GM19193 (cell line): ENCODE results near the gene CCSER1.

Experiments used
- POLR2A ChIP-seq: IDR thresholded peaks from 4 replicates; pipeline ENCODE4 v1.6.1; 2011; ENCODE audit not compliant: insufficient read depth, insufficient read length; ENCODE audit errors: extremely low read depth

The CCSER1 gene

DNA sequence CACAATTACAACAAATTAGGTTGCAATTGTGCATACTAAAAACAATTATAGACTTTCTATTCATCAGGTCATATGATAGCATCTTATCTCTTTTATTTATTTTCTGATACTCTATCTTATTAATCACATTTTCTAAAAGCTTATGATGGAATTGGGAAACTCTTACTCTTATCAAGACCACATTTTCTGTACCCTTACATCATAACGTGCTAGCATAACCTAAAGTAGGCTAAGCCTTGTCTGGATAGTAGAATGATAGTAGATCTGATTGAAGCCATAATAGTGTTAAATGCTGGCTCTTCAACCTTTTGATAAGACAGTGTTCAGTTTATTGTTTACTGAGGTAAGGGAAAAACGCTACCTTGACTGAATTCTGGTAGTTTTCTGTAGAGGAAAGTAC lies 294.0 kb downstream of the CCSER1 start:
- TF ChIP-seq POLR2A, result no peak

DNA sequence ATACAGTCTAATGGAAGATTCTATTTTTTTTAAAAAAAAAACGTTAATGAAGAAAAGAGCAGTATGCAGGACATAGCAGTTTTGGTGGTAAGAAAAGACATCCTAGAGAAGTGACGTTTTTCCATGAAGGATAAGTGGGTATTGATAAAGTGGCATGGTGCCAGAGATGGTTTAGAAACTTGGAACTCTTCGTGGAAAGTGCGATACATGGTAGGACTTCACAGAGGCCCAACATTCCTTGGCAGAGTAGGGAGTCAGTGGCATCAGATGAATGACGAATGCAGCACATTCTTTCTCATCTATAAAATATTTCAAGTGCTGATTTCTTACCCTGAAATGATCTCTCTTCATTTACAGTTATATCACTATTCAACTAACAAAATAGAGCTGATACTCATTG lies 298.7 kb downstream of the CCSER1 start:
- TF ChIP-seq POLR2A, result no peak

DNA sequence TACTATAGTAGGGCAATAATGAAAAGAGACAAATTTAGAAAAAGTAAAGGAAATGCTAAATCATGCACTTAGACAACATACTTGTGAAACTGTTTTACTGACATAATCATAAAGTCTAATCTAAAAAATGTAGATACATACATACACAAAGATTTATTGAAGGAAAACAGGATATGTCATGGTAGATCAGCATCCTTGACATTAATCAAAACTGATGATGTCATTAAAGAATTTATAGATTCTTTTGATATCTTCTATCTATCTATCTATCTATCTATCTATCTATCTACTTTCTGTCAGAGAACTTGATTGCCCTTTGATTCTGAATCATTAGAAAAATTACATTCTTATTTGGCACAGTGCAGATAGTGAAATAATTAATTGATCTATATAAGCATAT lies 311.3 kb downstream of the CCSER1 start:
- TF ChIP-seq POLR2A, result no peak

DNA sequence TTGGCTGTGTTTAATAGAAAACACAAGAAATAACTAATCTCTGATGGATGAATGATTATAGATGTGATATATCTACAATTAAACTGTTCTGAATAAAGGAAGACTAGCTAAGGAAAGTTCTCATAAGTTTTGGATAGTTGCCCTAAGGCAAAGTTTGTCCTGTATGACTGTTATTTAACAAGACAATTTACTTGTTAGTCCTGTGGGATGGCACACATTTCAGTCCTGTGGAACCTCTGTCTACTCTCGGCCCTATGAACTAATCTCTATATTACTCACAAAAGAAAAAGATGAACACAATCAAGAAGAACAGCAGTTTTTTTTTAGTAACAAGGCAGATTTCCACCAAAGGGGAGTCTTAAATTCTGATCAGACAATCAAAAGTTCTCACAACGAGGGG lies 314.6 kb downstream of the CCSER1 start:
- no peak for TF ChIP-seq POLR2A

DNA sequence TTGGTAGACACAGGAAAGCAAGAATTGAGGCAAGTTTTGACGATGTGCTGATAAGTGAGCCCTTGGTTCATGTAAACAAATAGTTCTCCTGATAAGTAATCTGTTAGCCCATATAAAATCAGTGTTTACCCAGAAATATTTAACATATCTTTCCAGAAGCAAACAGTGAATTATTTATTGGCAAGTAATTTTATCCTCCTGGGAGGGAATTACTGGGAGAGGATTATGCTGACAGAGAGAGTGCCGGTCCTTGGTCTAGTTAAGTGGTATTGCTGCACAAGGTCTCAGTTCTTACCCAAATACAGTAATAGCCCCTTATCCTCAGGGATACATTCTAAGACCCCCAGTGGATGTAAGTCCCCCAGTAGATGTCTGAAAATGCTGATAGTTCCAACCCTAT lies 315.4 kb downstream of the CCSER1 start:
- TF ChIP-seq POLR2A, result no peak

DNA sequence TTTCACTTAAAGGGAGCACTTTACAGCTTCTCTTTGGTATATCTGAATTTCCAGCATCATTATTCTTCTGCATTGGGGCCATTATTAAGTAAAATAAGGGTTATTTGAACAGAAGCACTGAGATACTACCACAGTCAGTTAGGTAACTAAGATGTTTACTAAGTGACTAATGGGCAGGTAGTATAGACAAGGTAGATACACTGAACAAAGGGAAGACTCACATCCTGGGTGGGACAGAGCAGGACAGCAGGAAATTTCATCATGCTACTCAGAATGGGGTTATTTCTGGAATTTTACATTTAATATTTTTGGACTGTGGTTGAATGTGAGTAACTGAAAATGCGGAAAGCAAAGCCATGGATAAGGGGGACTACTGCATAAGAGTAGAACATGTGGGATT lies 316.0 kb downstream of the CCSER1 start:
- TF ChIP-seq POLR2A, result no peak

DNA sequence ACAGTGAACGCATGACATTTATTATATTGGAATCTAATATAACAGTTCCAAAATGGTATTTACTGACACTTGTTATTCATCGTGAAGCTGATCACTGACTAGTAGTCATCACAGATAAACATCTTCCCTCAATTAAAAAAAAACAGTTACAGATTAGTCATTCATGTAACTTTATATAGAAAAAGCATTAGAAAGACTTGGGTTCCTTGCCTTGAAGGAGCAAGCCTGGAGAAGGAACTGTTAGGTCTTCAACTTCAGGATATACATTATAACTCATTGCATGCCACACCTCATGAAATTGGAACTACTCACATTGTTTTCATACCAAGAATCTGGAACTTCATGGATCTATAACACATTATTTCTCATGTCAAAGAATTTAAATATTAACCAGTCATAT lies 317.7 kb downstream of the CCSER1 start:
- no peak for TF ChIP-seq POLR2A

DNA sequence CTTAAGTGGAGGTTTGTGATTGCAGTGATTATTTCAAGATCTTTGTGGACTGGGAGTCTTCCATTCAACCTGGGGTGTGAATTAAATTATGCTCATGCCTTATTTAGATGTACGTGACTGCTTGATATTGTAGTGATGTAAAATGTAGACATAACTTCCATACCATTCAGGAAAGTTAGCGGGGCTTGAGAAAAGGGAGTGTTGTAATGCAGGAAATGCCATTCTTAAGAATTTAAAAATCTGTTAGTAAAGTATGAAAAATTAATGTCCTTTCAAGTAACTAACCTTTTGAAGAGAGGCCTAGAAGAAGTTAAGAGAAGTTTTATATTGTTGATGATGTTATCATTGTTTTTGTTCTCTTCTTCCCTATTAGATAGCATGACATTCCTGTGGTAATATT lies 318.2 kb downstream of the CCSER1 start:
- TF ChIP-seq POLR2A, result no peak

DNA sequence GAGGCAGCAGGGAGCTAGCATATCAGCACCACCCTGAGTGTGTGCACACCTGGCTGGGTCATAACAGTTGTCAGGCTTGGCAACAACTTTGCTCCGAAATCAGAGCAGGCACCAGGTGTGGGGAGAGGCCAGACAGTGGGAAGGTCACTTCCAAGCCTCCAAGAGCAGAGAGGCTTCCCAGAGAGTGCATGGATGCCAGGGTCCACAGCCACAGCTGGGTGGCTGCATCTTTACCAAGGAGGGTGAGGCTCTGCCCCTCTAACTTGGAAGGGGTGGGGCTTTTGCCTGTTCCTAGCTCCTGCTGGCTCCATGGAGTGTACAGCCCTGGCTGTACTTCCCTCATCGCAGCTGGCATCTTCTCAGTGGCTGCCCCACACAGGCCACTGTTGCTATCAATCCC lies 322.4 kb downstream of the CCSER1 start:
- TF ChIP-seq POLR2A, result no peak

DNA sequence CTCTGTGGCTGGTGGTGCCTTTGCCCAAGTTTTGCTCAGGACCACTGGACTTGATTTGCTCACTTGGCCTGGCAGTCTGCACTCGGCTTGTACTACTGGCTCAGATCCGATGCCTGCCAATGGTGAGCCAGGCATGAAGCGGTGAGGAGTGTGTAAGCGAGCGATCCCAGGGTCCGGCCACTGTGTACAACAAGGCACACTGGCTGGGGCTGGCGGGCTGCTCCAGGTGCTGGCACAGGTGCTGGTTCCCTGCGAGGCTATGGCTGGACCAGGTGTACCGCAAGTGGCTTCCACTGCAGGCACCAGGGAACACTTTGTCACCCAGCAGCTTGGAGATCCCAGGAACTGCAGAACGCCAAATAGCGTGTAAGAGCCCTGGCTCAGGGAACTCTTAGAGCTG lies 329.7 kb downstream of the CCSER1 start:
- TF ChIP-seq POLR2A, result no peak

DNA sequence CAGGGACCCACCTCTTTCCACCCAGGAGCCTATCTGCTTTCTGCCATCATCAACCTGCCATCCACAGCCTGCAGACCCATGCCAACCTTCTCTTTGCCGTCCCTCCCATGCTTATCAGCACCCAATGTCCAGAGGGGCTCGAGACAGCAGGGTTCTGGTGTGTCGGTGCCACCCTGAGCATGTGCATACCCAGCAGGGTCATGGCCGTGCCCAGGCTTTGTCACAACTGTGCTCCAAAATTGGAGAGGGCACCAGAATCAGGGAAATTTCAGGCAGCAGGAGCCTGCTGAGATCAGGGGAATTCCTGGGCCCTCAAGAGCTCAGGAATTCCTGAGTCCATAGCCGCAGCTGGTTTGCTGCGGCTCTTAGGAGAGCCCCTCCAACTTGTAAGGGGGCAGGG lies 330.6 kb downstream of the CCSER1 start:
- no peak for TF ChIP-seq POLR2A

DNA sequence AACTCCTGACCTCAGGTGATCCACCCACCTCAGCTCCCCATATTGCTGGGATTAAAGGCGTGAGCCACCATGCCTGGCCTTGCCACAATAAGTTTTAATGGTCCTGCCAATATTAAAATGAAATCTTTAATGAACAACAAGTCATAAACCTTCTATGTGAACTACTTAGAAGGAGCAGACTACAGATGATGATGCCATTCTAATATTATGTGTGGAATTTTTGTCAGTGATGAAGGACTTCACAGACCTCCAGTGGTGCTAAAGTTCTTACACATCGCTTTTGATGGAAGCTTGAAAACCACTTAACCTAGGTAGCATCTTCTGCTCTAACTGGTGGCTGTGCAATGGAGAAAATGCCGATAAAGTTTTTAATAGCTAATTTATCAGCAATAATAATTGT lies 331.4 kb downstream of the CCSER1 start:
- TF ChIP-seq POLR2A, result no peak

DNA sequence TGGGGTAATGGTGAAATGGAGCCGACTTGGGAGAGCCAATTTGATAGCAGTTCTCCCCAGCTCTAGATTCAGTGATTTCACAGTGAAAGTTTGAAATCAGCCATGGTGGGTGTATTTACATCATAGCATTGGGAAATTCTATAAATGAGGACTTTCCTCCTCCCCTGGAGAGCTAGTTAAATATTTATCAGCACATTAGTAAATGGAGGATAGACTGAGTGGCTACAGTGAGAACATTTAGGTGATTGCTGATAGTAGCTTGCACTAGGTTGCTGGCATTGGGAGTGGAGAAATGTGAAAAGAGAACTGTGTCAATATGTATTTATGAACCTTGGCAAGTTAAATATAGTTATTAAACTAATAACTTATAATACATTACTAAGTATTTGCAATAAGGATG lies 347.3 kb downstream of the CCSER1 start:
- TF ChIP-seq POLR2A, result no peak

DNA sequence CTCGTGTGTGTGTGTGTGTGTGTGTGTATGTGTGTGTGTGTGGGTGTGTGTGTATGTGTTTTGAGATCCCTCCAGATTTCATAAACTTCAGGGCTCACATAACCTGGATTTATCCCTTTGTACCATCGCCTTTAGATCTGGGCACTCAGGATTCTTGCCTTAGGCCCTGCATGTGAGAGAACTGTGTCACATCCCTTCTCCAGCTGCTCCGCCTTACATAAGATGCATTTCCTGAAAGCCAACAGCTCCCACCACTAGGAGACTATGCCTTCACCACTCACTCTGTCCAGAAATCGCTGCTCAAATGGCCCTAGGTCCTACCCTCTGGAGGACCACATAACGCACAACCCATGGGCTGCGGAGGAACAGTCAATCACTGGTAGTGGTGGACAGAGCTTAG lies 348.8 kb downstream of the CCSER1 start:
- TF ChIP-seq POLR2A, result no peak

DNA sequence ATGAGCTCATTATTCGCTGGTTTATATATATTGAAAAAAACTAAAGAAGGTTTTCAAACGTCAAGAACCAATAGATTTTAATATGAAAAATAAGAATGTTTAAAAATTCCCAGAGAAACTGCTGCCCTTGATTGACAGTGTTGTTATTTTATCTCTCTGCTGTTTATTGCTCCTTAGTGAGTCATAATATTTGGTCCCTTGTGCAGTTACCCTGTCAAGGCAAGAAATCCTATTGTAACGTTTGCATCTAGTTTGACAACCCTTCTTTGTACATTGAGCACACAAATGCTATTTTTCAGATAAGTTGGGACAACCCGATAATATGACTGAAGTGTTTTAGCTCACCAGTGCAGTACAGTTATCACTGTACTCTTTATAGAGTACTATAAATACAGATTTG lies 349.4 kb downstream of the CCSER1 start:
- no peak for TF ChIP-seq POLR2A

DNA sequence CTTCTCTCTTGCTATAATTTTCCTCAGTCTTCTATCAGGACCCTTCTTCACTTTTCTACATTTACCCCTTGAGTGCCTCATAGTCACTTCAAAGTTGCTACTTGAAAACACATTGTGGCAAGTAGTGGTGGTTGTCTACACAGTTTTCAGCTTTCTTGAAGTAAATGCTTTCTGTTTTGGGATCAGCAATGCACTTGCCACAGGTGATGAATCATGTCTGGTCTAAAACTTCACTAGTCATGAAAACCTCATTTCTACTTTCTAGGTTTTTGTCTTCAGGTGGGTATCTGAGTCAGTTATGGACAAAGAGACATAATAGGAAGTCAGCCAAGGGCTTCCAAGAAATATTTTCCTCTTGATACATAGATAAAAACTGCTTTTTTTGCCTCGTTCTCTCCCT lies 359.2 kb downstream of the CCSER1 start:
- TF ChIP-seq POLR2A, result no peak

DNA sequence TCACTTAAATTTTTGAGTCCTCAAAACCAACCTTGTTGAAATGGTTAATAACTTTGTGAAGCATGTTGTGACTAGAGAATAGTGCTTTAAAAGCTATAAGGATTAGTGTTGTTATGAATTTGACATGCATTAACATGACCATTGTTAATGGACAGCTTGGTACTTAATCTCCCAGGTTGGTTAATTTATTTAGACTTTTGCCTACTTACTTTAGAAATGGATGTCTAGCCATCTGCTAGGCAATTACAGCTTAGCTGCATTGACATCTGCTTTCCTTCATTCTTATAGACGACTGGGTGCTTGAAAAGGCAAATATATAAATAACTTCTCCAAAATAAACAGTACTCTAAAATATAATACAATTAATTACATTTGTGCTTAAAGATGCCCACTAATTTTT lies 368.0 kb downstream of the CCSER1 start:
- TF ChIP-seq POLR2A, result no peak

DNA sequence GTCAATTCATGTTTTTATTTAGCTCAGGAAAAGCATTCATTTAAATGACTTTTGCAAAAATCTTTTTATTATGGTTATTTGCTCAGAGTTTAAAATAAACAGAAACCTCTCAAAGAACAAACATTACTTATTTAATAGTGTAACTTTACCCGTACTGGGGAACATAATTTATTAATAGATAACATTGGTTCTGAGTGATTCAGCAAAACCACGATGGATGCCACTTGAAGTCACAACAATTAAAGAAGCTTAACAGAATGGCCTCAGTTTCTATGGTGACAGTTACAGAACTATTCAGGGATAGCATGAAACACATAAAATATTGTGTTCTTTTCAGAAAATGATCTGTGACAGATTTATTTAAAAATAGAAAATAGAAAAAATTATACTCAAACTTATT lies 368.7 kb downstream of the CCSER1 start:
- TF ChIP-seq POLR2A, result no peak

DNA sequence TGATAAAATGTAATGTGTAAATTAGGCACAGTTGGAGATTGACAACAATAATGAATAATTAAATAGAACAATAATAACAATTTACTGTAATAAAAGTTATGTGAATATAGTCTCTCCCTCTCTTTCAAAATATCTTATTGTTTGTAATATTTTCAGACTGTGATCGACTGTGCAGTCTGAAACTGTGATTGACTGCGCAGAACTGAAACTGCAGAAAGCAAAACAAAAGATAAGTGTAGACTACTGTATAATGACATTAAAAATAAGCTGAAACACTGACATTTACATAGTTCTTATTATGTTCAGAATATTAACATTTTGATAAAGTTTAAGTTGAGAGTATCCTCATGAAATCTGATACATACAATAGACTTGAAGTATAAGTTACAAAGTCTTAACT lies 371.0 kb downstream of the CCSER1 start:
- TF ChIP-seq POLR2A, result no peak

DNA sequence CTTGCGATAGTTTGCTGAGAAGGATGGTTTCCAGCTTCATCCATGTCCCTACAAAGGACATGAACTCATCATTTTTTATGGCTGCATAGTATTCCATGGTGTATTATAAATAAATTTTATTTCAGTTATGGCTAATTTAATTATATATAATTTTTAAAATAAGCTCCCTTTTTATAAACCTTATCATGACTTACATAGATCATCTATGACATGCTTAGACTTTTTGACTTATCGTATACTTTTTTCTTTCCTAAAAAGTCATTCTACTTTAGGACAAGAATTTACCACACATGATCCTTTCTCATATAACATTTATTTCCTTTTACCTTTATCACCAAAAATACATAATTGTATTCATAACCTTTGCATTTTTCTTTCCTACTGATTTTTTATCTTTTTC lies 376.5 kb downstream of the CCSER1 start:
- no peak for TF ChIP-seq POLR2A
